ENCODE results near the gene AJAP1.

- TF ChIP-seq CTCF (conservative IDR thresholded peaks at IDR 0.05; ENCODE audit: low read depth in 2 of 2) = no peak
- TF ChIP-seq EZH2 (IDR thresholded peaks at IDR 0.05; ENCODE audit: low read depth, unreplicated experiment) = no peak
- TF ChIP-seq POLR2AphosphoS5 (IDR thresholded peaks at IDR 0.05; ENCODE audit: low read depth) = no peak
- TF ChIP-seq JUNB (IDR thresholded peaks at IDR 0.05; ENCODE audit: unreplicated experiment) = no peak
- TF ChIP-seq REST (IDR thresholded peaks at IDR 0.05; ENCODE audit: unreplicated experiment) = no peak
- no peak for TF ChIP-seq CREB1 (CRISPR knock-in tag; IDR thresholded peaks at IDR 0.05; ENCODE audit: low read depth)
- TF ChIP-seq ETS1 (IDR thresholded peaks at IDR 0.05) = no peak
- TF ChIP-seq EZH2phosphoT487 (IDR thresholded peaks at IDR 0.05; ENCODE audit: unreplicated experiment) = no peak
- no peak for TF ChIP-seq STAT1 (IDR thresholded peaks at IDR 0.05; ENCODE audit: unreplicated experiment)
- no peak for TF ChIP-seq NANOG (IDR thresholded peaks at IDR 0.05; ENCODE audit: borderline replicate concordance)
- TF ChIP-seq ZNF331 (CRISPR knock-in tag; IDR thresholded peaks at IDR 0.05; ENCODE audit: low read depth) = no peak
- no peak for TF ChIP-seq ZNF114 (CRISPR knock-in tag; IDR thresholded peaks at IDR 0.05)
Measured at GRCh38 chr1:4628992-4629391, 25.4 kb upstream of the AJAP1 start.

Data from GM23338 (cell line).